GM13976 (cell line): ENCODE measurements around the gene RFX2.

Experiments
- DNase-seq: peaks from one replicate; pipeline ENCODE4 v3.0.0; 2012; ENCODE audit warnings: low spot score
- in situ Hi-C: fragments of 300-500 bp; cut with MboI; formaldehyde crosslinking; loops from one replicate; pipeline ENCODE4 v1.12.0; 2022; ENCODE audit warnings: low sequenced_read_pairs, mixed read lengths, inconsistent platforms; ENCODE audit not compliant: unreplicated experiment
- TF ChIP-seq, protein P1 (sequence below): IDR thresholded peaks from 2 replicates; pipeline ENCODE4 v1.5.1; 2012; ENCODE audit warnings: borderline replicate concordance, mild to moderate bottlenecking; ENCODE audit not compliant: insufficient read depth; ENCODE audit errors: extremely low read depth, missing control alignments, control extremely low read depth

The RFX2 gene

DNA sequence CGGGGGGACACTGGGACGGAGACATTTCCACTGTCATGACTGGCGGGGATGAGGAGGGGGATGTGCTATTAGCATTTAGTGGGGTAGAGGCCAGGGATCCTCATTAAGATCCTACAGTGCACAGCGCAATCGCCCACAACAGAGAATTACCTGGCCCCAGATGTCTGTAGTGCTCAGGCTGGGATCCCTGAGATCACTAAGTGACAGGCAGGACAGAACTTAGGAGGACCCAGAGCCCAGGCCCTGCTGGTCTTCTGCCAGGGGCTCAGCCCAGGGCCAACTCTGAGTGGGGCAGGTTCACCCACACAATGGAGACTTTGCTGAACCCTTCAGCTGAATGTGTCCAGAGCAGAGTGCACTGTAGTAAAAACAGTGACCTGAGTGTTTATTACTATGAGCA is 136.9 kb downstream of the RFX2 start:
- in situ Hi-C loops: no loop called here
- TF ChIP-seq, protein P1, sequence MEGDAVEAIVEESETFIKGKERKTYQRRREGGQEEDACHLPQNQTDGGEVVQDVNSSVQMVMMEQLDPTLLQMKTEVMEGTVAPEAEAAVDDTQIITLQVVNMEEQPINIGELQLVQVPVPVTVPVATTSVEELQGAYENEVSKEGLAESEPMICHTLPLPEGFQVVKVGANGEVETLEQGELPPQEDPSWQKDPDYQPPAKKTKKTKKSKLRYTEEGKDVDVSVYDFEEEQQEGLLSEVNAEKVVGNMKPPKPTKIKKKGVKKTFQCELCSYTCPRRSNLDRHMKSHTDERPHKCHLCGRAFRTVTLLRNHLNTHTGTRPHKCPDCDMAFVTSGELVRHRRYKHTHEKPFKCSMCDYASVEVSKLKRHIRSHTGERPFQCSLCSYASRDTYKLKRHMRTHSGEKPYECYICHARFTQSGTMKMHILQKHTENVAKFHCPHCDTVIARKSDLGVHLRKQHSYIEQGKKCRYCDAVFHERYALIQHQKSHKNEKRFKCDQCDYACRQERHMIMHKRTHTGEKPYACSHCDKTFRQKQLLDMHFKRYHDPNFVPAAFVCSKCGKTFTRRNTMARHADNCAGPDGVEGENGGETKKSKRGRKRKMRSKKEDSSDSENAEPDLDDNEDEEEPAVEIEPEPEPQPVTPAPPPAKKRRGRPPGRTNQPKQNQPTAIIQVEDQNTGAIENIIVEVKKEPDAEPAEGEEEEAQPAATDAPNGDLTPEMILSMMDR: no peak

DNA sequence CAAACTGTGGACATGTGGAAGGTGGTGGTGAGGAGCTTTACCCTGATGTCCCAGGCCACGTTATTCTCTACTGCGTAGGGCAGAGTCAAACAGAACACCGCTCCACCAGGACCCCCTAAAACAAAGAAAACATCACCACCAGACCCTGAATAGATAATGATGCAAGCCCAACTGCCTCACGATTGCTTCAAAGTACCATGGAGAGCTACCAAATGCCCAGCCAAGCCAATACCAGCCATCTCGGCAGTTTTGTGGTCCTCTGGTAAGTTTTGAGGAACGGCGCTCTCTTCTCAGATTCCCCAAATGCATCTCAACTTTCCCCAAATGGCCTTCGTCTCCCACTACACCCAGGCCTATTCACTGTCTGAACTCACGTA is 138.0 kb downstream of the RFX2 start:
- no peak for DNase-seq
- in situ Hi-C loops: no loop called here
- TF ChIP-seq, protein P1: no peak

More for the DNA sequence above, 136.9 kb downstream of the RFX2 start:
- no peak for DNase-seq

DNA sequence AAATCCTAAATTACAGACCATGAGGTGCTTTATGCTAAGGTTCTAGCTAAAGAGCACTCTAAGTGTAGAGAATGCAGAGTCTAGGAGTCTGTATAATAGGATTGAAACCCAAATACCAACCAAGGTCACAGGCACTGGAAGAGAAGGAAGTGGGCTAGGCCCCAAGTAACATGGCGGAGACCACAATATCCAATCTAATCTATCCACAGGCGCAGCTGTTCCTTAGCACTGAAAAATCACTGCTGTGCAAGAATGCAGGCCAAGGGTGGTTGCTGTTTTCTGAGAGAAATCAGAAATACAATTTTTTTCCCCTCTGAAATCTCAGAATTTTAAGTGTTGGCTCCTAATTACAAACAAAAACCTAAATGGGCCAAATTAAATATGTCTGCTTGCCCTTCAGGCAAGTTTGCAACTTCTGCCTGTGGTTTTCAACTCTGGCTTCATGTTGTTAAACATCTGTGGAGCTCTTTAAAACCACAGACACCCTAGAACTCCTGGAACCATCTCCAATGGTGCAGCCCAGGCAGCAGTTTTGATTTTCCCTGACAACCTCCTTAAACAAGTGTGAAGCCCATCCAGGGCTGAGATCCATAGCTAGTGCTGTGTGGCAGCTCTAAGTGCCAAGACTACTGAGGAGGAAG is 138.5 kb downstream of the RFX2 start:
- in situ Hi-C loops: no loop called here
- TF ChIP-seq, protein P1: no peak
- no peak for DNase-seq

DNA sequence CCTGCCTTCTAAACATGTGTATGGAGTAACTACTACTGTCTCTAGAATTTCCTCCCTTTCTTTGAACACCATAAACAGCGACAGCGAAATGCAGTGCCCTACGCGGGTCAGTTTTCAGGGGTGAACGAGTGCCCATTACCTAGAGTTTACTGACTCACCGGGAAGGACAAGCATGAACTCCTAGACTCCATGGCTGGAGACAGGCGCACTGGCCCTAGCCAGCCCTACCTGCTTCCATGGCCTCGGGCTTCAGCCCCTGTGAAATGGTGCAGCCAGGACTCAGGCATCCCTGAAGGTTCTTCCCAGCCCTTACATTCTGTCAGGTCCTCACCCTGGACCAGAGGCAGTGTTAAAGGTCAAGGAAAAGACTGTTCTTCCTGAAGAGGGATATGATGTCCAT is 140.8 kb downstream of the RFX2 start:
- no peak for DNase-seq
- in situ Hi-C loops: no loop called here

DNA sequence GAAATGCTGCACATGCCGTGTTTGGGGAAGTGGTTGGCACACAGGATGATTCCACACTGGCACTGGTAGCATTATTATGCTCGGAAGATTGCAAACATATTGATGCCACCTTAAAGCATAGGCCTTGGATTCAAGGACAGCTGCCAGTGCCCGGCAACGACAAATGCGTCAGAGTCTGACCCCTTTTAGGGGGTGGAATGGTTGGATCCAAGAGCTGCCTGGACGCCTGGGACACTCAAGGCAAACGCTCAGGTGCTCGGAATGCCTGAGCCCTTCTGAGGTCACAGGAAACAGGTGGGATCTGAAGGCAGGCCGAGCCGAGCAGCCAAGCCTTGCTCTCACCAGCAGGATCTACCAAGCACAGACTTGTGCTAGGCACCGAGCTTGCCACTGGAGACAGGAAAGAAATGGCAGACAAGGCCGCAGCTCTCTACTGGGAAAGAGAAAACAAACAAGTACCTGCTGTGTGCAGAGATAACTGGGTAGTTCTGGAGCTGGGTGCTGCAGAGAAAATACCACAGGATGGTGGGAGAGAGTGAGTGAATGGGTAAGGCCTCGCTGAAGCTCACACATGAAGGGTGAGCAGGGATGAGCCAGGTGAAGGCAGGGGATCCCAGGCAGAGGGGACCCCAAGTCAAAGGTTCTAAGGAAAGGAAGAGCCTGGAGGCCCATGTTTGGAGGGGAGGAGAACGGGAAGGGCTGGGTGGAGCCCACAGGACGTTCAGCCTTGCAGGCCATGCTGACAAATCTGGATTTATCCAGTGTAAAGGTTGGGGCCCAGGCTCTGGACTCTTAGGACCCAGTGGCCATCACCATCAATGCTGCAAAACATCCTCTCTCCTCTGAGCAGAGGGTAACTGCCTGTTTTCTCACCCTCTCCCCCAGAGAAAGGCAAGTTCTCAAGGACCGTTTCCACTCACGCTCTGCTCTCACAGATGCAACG is 141.6 kb downstream of the RFX2 start:
- TF ChIP-seq, protein P1: no peak
- DNase-seq: no peak
- in situ Hi-C loops: no loop called here

More for the DNA sequence above, 140.8 kb downstream of the RFX2 start:
- TF ChIP-seq, protein P1: no peak

DNA sequence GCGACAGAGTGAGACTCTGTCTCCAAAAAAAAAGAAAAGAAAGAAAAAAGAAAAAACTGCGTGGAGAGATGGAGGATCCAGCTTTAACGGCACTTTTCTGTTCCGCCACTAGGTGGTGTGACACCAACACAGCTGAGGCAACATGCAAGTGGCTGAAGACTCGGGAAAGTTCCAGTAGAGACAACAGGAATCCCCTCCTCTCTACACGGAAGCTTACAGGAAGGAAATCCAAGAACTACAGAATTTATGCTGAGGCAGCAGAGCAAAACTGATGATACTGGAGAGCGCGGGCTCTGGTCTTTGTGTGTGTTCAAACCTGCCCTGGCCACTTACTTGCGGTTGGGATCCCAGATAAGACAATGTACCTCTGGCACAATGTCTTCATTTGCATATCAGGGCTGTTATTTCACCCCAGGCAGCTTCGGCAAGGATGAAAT is 142.3 kb downstream of the RFX2 start:
- peak; percentile 82 for DNase-seq
- TF ChIP-seq, protein P1: peak; percentile 89
- in situ Hi-C loops: no loop called here
